Mammary epithelial cell (primary cell): ENCODE measurements around the gene SNX30.

Experiments
- CTCF ChIP-seq, 2 donors: IDR thresholded peaks in 1 of 2; conservative IDR thresholded peaks in 1 of 2; 2 replicates each; pipeline ENCODE4 v1.5.1; 2011 to 2012; ENCODE audit warnings: inconsistent platforms in 2 of 2, low read length in 2 of 2, mild to moderate bottlenecking in 2 of 2, control low read depth in 1 of 2, low read depth in 1 of 2; ENCODE audit not compliant: insufficient read depth in 1 of 2; ENCODE audit errors: extremely low read depth in 1 of 2
- EZH2 ChIP-seq: IDR thresholded peaks from 2 replicates; pipeline ENCODE4 v1.6.1; 2012; ENCODE audit warnings: low read length, inconsistent platforms, borderline replicate concordance

GRCh38 chr9:112789473-112789872 is 38.9 kb downstream of the SNX30 start:
- TF ChIP-seq CTCF (conservative IDR thresholded peaks at IDR 0.05 in 1 of 2, IDR thresholded peaks at IDR 0.05 in 1 of 2; ENCODE audit: extremely low read depth in 1 of 2, insufficient read depth in 1 of 2, low read depth in 1 of 2, low read length in 2 of 2) (no peak), EZH2 (no peak)
